GM21367 (cell line): ENCODE results near the gene ACP5.
"Not testable (repeated sequence)": the region's sequence is repeated elsewhere in the genome, so short reads cannot be mapped to it uniquely, and the experiment has no call there.

ENCODE experiments used
- ATAC-seq: cut with Tn5 transposase; IDR thresholded peaks from one replicate; pipeline ENCODE4 v1.9.1; 2021; ENCODE audit not compliant: unreplicated experiment

ACP5 gene

DNA sequence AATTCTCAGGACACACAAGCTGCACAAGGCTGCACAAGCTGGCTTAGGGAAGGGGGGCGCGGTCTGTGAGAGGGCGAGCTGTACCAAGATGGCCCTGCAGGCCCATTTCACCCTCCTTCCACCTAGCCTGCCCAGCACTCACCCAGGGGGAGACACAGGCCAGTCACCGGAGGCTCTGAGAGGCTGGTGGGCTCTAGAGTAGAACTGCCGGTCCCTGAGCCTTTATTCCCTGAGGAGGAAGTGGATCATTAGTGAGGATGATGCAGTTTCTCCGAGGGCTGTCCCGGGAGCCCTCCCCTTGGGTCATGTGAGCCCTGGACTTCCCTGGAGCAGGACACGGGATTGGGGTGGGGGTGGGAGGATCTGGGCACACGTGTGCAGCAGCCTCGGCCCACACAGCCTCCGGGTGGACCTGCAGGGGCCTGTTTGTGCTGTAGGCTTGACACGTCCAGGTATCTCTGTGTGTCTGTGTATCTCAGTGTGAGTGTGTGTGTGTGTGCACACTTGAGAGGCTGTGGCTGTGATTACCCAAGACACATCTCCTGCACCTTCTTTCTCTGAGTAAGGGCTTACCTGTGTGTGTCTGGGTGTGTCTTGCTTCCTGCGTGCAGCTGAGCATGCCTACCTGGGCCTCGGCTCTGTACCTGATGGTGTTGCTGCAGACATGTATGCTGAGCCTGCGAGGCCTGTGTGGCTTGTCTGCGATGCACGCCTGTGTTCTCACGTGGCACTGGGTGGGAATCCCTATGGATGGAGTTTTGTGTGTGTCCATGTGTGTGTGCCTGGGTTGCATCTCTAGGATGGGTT, at the start of gene ACP5:
ACP5 (minus strand) TSS at position 195 of the 807 bp plus-strand sequence. CDS start 328 bp downstream, outside the sequence.
- ATAC-seq, result no peak

DNA sequence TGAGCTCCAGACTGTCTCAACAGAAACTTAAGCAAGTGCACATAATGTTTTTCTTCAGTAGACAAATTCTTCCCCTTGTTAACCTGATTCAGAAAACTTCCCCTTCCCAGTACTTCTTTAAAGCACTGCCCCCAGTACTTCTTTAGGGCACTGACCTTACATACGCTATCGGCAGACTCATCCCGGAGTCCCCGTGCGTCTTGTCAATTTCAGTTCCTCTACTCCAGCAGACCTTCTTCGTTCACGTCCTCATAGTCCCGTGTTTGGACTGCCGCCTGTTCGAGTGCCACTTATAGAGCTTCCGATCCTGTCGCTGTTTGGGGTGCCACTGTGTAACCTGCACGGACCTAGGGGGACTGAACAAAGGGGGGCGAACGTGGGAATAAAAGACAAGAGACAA, 48.8 kb upstream of the ACP5 start:
- no peak for ATAC-seq

DNA sequence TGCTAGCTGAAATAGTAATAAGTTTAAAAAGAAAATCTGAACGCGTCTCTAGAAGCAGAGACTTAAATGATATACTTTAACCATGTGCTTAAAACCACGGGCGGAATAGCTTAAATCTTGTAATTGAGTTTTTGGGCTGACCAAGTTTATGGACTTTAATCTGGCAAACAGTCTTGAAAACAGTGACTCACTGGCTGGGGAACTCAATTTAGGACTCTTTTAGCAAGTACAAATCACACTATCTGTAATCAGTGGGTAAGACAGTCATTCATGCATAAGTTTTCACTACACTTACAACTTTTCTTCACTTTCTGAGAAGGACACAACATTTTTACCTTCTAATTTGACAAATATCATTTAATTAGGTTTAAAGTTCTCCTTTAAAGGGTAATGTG, 46.6 kb upstream of the ACP5 start:
- no peak for ATAC-seq

DNA sequence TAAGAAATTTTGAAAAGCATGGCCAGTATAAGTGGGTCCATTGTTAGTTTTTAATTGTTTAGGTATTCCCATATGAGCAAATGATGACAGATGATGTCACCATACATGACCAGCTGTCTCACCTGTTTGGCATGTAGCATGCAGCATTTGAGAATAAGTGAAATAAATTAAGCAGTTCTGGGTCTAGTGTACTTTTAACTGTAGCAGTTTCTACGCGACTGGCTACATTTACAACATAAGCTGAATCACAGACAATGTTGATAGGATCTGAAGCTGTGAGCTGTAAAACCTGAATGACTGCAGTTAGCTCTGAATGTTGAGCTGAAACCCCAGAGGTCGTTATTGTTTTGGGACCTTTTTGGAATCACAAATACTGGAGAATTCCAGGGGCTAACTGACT, 45.0 kb upstream of the ACP5 start:
- ATAC-seq, result not testable (repeated sequence)

DNA sequence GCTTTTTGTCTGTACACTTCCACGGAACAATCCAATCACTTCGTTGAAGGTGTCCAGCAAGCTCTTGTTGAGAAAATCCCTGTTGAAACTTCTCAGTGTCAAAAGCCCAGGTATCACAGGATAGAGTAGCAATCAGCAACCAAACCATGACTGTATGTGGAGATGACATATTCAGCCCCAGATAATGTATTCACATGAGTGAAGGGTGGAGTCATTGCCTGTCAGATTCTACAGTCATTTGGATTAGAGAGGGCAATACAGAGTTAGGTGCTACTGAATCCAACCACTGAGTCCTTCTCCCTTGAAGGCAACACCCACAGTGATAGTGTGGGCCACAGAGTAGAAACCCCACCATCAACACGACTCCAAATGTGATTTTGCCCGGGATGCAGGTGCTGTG, 43.1 kb upstream of the ACP5 start:
- no peak for ATAC-seq

DNA sequence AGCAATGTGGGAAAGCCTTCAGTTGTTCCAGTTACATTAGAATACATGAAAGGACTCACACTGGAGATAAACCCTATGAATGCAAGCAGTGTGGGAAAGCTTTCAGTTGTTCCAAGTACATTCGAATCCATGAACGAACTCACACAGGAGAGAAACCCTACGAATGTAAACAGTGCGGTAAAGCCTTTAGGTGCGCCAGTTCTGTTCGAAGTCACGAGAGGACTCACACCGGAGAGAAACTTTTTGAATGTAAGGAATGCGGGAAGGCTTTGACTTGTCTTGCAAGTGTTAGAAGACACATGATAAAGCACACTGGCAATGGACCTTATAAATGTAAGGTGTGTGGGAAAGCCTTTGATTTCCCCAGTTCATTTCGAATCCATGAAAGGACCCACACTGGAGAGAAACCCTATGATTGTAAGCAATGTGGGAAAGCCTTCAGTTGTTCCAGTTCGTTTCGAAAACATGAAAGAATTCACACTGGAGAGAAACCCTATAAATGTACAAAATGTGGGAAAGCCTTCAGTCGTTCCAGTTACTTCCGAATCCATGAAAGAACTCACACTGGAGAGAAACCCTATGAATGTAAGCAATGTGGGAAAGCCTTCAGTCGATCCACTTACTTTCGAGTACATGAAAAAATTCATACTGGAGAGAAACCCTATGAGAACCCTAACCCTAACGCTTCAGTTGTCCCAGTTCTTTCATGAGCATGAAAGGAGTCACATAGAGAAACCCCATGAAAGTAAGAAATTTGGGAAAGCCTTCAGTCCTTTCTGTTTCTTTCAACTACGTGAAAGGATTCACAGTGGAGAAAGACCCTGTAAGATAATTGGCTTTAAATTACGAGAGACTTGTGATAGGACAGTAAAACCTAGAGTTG, 40.0 kb upstream of the ACP5 start:
- ATAC-seq, result no peak

DNA sequence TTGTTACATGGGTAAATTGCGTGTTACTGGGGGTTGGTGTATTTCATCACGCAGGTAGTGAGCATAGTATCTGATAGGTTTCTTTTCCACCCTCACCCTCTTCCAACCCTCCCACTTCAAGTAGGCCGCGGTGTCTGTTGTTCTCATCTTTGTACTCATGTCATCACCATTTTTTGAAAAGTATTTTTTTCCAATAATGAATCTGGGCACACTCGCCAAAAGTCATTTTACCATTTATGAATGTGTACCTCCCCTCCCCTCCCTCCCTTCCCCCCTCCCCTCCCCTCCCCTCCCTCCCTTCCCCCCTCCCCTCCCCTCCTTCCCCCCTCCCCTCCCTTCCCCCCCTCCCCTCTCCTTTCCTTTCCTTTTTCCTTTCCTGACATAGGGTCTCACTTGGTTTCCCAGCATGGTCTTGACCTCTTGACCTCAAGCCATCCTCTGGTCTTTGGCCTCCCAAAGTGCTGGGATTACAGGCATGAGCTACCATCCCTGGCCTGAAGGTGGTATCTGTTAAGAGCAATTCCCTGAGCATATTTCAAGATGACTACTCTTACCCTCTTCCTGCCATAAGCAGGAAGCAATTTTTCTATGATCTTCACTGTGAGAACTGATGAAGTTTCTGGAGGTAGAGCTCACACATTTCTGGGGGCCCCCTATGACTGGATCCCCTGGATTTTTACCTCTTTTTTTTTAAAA, 35.5 kb upstream of the ACP5 start:
- no peak for ATAC-seq

DNA sequence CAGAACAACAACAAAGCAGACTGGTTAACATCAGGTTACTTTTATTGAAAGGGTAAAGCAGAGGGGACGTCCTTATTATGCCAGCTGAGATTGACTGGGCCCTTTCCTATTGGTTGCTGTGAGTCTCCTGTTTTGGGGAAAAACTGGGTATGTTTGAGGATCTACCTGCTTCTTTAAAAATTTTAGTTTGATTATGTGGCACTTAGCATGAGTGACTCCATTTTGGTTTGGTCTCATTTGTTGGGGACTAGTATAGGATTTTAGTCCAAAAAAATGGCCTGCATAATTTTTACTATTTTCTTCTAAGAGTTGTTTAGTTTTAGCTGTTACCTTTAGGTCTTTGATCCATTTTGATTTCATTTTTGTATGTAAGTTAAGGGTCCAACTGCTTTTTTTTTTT, 34.3 kb upstream of the ACP5 start:
- no peak for ATAC-seq

DNA sequence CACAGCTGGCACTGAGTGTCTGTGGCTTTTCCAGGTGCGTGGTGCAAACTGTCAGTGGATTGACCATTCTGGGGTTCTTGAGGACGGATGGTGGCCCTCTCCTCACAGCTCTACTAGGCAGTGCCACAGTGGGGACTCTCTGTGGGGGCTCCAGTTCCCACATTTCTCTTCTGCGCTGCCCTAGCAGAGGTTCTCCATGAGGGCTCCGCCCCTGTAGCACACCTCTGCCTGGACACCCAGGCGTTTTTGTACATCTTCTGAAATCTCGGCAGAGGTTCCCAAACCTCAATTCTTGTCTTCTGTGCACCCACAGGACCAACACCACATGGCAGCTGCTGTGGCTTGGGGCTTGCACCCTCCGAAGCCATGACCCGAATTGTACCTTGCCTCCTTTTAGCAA, 29.0 kb upstream of the ACP5 start:
- no peak for ATAC-seq

DNA sequence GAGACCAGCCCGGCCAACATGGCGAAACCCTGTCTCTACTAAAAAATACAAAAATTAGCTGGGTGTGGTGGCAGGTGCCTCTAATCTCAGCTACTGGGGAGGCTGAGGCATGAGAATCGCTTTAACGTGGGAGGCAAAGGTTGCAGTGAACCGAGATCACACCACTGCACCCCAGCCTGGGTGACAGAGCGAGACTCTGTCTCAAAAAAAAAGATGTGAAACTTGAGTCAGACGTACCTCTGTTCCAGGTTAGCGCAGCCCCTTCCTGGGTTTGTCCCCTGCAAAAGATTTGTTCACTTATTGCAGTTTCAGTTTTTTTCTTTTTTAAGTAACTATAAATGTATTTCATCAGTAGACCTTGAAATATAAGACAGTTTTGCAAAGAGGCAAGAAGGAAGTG, 22.3 kb upstream of the ACP5 start:
- ATAC-seq, result not testable (repeated sequence)

DNA sequence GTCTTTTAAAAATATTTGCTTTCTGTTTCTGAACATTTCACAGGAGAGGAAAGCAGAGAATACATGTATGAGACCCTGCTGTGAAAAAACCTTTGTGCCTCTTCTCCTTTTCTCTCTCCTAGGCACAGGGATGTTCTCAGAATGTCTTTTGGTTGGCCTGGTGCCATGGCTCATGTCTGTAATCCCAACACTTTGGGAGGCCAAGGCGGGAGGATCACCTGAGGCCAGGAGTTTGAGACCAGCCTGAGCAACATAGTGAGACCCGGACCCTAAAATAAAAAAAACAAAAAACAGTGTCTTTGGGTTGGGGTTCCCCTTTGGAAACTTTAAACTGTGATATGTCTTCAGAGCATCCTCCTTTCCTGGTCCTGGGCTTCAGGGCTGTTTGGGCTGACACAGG, 21.3 kb upstream of the ACP5 start:
- ATAC-seq, result no peak

DNA sequence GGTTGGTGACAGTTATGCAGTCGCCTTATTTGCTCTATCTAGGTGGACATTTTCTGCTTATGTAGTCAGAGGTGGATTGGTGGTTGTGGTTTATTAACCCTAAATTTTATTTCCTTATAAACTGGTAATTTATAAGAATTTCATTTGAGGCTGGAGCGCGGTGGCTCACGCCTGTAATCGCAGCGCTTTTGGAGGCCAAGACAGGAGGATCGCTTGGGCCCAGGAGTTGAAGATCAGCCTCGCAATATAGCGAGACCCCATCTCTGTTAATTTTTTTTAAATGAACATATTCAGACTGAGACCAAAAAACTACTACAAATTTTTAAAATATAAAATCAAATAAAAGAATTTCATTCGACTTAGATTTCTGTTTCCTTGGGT, 20.6 kb upstream of the ACP5 start:
- no peak for ATAC-seq

DNA sequence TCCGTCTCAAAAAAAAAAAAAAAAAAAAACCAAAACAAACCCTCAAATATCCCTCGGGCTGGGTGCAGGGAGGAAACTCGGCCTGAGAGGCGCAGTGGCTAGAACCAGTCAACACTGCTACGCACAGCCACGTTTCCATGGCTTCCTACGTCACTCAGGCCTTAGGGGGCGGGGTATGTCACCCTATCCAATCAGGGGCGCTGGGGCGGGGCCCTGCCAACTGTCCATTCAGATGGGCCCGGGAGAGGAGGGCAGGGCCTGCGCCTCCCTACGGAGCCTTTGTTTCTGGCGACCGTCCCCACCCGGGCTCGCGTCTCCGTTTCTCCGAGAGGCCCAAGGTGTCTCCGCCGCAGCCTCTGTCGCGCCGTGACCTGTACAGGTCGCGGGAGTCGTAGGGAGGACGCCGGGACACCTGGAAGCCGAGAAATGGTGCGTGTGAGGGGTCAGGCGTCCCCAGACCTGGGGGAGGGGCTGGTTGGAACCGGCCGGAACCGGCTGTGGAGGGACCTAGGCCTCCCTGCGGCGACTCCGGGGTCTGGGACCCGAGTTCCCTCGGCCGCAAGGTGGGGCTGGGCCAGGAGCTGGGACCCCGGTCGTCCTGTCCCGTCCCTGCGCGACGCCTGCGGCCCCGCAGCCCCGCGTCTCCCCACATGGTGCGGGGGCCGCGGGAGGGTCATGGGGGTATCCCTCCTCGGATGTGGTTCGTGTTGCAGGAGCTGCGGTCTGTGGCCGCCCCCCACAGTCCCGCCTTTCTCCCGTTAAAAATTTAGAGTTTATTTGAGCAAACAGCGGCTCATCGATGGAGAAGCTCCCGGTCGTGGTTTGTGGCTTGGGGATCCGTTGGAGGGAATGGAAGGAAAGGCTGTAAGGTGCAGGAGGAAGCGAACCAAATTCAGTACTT, 20.0 kb upstream of the ACP5 start, which contains the start of gene ZNF627:
ZNF627 (plus strand) TSS at position 282 of the 901 bp plus-strand sequence; CDS start at position 427, 145 bp downstream.
- ATAC-seq, result peak; percentile 91

DNA sequence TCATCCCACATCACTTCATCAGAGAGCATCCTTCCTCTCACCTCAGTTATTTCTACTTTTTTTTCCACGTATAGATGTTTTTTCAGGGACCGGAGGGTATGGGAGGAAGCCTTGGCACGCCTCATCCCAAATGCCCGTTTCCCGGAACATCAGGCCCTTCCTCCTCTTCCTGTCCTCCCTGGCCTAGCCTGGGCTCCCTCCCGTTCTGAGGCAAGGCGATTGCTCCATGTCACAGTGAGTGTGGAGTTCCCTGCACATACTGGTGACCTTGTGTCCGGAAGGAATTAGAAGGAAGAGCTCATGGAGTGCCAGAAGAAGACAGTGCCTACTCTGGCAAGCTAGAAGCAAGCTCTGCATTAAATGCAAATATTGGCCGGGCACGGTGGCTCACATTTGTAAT, 18.7 kb upstream of the ACP5 start:
- ATAC-seq, result no peak

DNA sequence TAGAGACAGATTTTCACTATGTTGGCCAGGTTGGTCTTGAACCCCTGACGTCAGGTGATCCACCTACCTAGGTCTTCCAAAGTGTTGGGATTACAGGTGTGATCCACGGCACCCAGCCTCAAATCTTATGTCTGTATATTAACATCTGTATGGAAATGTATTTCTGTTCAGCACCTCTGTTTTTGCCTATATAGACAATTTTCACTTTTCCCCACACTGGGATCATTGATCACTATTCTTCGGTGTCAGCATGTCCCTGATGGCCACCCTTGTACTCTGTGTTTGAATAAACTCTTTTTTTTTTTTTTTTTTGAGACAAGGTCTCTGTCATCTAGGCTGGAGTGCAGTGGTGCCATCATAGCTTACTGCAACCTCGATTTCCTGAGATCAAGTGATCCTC, 16.6 kb upstream of the ACP5 start:
- no peak for ATAC-seq

DNA sequence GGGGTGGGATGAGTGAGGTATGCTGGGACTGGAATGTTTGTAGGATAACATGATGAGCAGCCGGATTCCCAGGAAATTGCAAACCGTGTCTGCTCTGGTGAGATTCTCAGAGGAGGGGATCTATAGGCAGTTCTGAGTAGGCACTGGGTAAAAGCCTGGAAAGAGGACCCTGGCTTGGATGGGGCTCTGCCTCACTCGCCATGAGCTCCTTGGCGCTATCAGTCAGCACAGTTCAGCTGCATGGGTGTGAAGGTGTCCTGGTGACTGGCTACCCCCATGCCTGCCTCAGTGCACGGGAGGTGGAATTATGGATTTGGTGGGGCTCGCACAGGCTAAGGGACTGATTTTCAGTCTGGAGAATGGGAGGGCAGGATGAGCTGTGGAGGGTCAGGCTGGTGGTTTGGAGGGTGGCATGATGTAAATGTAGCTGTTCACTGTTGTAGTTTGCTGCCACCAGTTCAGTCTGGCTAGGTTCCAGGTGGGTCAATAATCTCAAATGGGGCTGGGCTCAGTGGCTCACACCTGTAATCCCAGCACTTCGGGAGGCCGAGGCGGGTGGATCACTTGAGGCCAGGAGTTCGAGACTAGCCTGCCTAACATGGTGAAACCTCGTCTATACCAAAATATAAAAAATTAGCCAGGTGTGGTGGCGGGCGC, 10.7 kb upstream of the ACP5 start:
- ATAC-seq, result no peak

DNA sequence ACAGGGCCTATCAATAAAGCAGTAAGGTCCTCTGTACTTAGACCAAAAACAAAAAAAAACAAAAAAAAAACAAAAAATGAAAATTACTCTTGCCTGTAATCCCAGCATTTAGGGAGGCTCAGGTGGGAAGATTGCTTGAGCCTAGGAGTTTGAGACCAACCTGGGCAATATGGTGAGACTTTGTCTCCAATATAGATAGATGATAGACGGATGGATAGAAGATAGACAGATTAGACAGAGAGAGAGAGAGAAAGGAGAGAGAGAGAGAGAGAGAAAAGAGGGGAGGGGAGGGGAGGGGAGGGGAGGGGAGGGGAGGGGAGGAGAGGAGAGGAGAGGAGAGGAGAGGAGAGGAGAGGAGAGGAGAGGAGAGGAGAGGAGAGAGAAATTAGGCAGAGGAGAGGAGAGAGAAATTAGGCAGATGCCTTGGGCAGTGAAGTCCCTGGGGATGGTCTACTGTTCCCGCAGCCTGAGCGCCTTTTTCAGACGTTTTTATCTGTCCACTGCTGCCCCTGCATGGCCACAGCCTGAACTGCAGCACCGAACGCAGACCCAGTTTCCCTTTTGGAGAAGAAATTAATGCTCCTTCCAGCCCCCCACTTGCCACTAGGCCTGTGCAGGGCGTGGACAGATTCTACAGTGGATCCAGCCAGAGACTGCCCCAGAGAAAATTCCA, 10.0 kb upstream of the ACP5 start:
- ATAC-seq, result no peak

DNA sequence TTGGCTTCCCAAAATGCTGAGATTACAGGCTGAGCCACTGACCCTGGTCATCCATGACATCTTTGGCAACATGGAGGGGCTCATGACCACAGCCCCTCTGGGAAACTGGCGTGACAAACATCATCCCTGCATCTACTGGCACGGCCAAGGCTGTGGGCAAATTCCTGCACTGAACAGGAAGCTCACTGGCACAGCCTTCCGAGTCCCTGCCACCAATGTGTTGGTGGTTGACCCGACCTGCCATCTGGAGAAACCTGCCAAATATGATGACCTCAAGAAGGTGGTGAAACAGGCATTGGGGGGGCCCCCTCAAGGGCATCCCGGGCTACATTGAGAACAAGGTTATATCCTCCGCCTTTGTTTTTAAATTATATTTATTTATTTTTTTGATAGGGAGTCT, 8.9 kb upstream of the ACP5 start:
- ATAC-seq, result no peak

DNA sequence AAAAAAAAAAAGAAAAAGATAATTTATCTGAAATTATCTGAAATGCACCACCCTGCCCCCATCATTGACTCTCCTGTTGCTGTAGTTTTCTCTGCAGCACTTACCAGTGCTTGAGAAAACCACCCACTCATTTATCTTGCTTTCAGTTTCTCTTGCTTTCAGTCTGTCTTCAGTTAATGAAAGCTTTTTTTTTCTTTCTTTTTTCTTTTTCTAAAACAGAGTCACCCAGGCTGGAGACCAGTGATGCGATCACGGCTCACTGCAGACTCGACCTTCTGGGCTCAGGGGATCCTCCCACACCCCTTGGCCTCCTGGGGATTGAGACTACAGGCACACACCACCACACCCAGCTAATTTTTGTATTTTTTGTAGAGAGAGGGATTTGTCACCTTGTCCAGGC, 4.3 kb upstream of the ACP5 start:
- peak; percentile 63 for ATAC-seq
